HG02840 (cell line): ENCODE results near the gene NCAM1.

Experiments used
- ATAC-seq: cut with Tn5 transposase; IDR thresholded peaks from one replicate; pipeline ENCODE4 v1.9.1; 2021; ENCODE audit warnings: mild to moderate bottlenecking, moderate library complexity, moderate number of reproducible peaks; ENCODE audit not compliant: unreplicated experiment, low FRiP score

NCAM1 gene

GRCh38 chr11:113192121-113192925 is 231.1 kb downstream of the NCAM1 start:
- no peak for ATAC-seq

- ATAC-seq, result no peak
Measured at GRCh38 chr11:113193016-113193415, 231.8 kb downstream of the NCAM1 start.

GRCh38 chr11:113193946-113194345 is 232.7 kb downstream of the NCAM1 start:
- ATAC-seq, result no peak

GRCh38 chr11:113195728-113196127 is 234.5 kb downstream of the NCAM1 start:
- no peak for ATAC-seq

- no peak for ATAC-seq
Measured at GRCh38 chr11:113197446-113197845, 236.2 kb downstream of the NCAM1 start.

GRCh38 chr11:113198972-113199661 is 237.9 kb downstream of the NCAM1 start:
- ATAC-seq, result no peak

- ATAC-seq, result no peak
Measured at GRCh38 chr11:113199866-113200265, 238.6 kb downstream of the NCAM1 start.

GRCh38 chr11:113201054-113201818 is 240.0 kb downstream of the NCAM1 start:
- no peak for ATAC-seq

GRCh38 chr11:113202431-113202830 is 241.2 kb downstream of the NCAM1 start:
- ATAC-seq, result no peak

GRCh38 chr11:113203141-113203753 is 242.0 kb downstream of the NCAM1 start:
- no peak for ATAC-seq

GRCh38 chr11:113204280-113204679 is 243.1 kb downstream of the NCAM1 start:
- ATAC-seq, result no peak

GRCh38 chr11:113213549-113213948 is 252.3 kb downstream of the NCAM1 start:
- ATAC-seq, result no peak

- ATAC-seq, result no peak
Measured at GRCh38 chr11:113222241-113222640, 261.0 kb downstream of the NCAM1 start.

- ATAC-seq, result no peak
Measured at GRCh38 chr11:113234888-113235287, 273.7 kb downstream of the NCAM1 start.

GRCh38 chr11:113237261-113237660 is 276.0 kb downstream of the NCAM1 start:
- ATAC-seq, result no peak

GRCh38 chr11:113238721-113239120 is 277.5 kb downstream of the NCAM1 start:
- ATAC-seq, result no peak

GRCh38 chr11:113240389-113240788 is 279.2 kb downstream of the NCAM1 start:
- no peak for ATAC-seq

GRCh38 chr11:113240790-113241635 is 279.8 kb downstream of the NCAM1 start:
- no peak for ATAC-seq

- ATAC-seq, result no peak
Measured at GRCh38 chr11:113241636-113242054, 280.4 kb downstream of the NCAM1 start.

GRCh38 chr11:113242060-113242459 is 280.8 kb downstream of the NCAM1 start:
- ATAC-seq, result no peak
